Endometrial microvascular endothelial cells (primary cell): ENCODE results near the gene PPP2R2C. TPM values are rescaled to one million over a fixed set of nuclear protein-coding genes. Genes with fewer than 3 reads are reported as not detected.

Experiments
- in situ Hi-C: cut with HindIII; loops from 2 replicates; pipeline ENCODE4 v1.10.0; 2017; ENCODE audit warnings: low sequenced_read_pairs, low pct_unique_long_range_greater_than_20kb; ENCODE audit errors: inconsistent ontology term
- total RNA-seq: library from RNA; depleted of rRNA; stranded (reverse); fragments of >200 nt; gene quantifications from one replicate; pipeline ENCODE4 v1.2.3, GENCODE V29; 2015; ENCODE audit errors: inconsistent ontology term

The PPP2R2C gene
- total RNA-seq, 1 donor from 2014 or later, result not detected

- in situ Hi-C loops, result no loop called here
Observed at GRCh38 chr4:6318206-6318605, 154.2 kb downstream of the PPP2R2C start.

GRCh38 chr4:6316461-6317003, 155.9 kb downstream of the PPP2R2C start:
- in situ Hi-C loops, result no loop called here

- in situ Hi-C loops, result no loop called here
Observed at GRCh38 chr4:6313216-6313615, 159.2 kb downstream of the PPP2R2C start.

DNA sequence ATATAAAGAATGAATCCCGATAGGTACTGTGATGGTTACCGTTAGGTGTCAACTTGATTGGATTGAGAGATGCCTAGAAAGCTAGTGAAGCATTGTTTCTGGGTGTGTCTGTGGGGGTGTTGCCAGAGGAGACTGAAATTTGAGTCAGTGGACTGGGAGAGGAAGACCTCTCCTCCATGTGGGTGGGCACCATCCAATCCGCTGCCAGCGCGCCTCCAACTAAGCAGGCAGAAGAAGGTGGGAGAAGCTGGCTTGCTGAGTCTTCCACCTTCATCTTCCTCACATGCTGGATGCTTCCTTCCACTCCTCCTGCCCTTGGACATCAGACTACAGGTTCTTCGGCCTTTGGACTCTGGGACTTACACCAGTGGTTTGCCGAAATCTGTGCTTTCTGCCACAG, 162.6 kb downstream of the PPP2R2C start:
- in situ Hi-C loops, result no loop called here

DNA sequence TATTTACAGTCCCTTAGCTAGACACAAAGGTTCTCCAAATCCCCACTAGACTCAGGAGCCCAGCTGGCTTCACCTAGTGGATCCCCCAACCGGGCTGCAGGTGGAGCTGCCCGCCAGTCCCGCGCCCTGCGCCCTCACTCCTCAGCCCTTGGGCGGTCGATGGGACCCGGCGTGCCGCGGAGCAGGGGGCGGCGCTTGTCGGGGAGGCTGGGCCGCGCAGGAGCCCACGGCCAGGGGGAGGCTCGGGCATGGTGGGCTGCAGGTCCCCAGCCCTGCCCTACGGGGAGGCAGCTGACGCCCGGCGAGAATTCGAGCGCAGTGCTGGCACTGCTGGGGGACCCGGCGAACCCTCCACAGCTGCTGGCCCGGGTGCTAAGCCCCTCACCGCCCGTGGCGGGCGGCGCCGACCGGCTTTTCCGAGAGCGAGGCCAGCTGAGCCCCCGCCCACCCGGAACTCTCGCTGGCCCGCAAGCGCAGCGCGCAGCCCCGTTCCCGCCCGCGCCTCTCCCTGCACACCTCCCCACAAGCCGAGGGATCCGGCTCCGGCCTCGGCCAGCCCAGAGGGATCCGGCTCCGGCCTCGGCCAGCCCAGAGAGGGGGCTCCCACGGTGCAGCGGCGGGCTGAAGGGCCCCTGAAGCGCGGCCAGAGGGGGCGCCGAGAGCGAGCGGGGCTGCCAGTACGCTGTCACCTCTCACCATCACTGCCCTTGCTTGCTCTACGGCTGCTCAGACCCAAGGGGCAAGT, 163.3 kb downstream of the PPP2R2C start:
- in situ Hi-C loops, result no loop called here

- in situ Hi-C loops, result no loop called here
Observed at GRCh38 chr4:6307891-6308290, 164.5 kb downstream of the PPP2R2C start.

DNA sequence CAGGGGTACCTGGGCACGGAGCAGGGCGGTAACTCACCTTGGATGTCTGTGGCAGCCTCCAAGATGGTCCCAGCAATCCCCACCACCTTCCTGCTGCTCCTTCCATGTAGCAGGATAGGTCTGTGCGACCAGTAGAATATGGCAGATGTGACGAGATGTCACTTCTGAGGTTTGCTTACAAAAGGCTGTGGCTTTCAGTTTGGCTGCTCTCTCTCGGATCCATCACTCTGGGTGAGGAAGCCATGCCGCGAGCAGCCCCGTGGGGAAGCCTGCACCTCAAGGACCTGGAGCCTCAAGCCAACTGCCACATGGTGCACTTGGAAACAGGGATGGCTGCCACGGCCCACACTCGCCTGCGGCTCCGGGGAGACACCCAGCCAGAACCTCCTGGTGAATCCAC, 165.2 kb downstream of the PPP2R2C start:
- in situ Hi-C loops, result no loop called here

GRCh38 chr4:6306299-6306698, 166.1 kb downstream of the PPP2R2C start:
- in situ Hi-C loops, result no loop called here

- in situ Hi-C loops, result no loop called here
Observed at GRCh38 chr4:6303943-6304342, 168.5 kb downstream of the PPP2R2C start.

DNA sequence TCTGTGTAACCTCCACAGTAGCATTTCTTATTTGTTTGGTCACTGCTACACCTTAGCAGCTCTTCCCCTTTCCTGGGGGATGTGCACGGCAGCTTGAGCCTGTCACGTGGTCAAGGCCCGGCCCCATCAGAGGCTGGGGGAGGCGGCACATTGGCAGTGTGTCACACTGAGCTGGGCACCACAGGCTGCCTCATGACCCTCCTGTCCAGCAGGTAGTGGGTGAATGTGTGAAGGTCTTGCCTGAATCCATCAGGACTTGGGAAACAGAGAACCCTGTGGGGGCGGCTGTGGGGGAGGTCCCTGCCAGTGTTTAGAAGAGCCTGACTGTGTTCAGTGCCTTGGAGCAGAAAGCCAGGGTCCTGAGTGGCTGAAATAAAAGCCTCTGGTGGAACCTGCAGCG, 169.5 kb downstream of the PPP2R2C start:
- in situ Hi-C loops, result no loop called here

GRCh38 chr4:6301732-6302442, 170.5 kb downstream of the PPP2R2C start:
- in situ Hi-C loops, result no loop called here

DNA sequence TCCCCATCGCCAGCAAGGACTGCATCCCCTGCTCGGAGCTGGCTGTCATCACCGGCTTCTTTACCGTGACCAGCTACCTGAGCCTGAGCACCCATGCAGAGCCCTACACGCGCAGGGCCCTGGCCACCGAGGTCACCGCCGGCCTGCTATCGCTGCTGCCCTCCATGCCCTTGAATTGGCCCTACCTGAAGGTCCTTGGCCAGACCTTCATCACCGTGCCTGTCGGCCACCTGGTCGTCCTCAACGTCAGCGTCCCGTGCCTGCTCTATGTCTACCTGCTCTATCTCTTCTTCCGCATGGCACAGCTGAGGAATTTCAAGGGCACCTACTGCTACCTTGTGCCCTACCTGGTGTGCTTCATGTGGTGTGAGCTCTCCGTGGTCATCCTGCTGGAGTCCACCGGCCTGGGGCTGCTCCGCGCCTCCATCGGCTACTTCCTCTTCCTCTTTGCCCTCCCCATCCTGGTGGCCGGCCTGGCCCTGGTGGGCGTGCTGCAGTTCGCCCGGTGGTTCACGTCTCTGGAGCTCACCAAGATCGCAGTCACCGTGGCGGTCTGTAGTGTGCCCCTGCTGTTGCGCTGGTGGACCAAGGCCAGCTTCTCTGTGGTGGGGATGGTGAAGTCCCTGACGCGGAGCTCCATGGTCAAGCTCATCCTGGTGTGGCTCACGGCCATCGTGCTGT, 171.2 kb downstream of the PPP2R2C start:
- in situ Hi-C loops, result no loop called here

GRCh38 chr4:6300359-6300758, 172.1 kb downstream of the PPP2R2C start:
- in situ Hi-C loops, result no loop called here

DNA sequence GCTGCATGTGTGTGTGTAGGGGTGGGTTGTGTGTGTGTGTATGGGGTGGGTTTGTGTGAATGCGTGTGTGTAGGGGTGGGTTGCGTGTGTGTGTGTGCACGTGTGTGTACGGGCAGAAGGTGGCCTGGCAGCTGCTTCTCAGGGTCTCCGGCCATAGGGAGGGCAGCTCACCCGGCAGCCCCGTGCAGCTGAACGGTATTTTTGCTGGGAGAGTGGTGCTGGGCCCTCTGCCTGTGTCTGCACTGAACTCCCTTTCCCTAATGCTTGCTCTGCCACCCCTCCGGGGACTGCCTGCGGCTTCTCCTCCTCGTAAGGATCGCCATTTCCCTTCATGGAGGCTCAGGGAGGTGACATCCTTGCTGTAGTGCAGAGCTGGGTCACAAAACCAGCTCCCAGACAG, 172.5 kb downstream of the PPP2R2C start:
- in situ Hi-C loops, result no loop called here

DNA sequence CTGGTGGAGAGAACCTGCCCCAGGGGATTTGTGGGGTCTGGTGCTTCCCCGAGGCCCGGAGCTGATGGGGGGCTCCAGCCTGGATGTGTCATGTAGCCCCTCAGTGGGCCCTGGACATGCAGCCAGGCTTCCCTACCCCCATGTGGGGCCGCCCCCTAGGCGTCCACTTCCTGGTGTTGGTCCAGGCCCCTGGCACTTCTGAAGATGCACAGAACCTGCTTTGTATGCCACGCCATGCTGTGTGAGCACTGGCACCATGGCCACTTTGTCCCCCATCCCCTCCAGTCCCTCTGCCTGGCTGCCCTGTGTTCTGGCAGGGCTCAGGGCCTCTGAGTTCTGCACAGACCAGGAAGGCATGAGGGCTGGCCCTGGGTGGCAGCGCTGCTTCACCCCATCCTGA, 173.6 kb downstream of the PPP2R2C start:
- in situ Hi-C loops, result no loop called here

GRCh38 chr4:6298035-6298434, 174.4 kb downstream of the PPP2R2C start:
- in situ Hi-C loops, result no loop called here

DNA sequence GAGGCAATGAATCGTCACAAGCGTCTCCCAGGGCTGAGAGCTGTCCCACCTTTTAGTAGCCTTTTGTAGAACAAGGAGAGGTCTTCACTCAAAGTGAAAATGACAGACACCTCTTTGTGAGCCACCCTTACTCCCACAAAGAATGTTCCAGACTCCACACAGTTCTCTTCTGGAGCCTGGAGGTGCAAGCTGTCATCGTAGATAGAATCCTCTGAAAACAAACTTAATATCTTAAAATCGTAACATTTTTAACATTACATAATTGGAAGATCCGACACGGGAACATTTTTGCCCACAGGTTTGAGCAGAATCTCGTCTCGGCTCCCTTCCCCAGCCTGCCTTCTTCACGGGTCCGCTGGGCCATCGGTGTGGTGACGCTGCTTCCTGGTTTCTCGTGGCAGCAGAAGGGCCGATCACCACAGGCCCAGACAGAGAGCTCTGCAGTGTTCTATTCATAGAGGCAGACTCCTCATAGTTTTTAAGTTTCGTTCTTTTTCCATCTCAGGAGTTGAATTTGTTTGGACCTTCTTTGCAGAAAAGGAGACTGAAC, 175.1 kb downstream of the PPP2R2C start:
- in situ Hi-C loops, result no loop called here

DNA sequence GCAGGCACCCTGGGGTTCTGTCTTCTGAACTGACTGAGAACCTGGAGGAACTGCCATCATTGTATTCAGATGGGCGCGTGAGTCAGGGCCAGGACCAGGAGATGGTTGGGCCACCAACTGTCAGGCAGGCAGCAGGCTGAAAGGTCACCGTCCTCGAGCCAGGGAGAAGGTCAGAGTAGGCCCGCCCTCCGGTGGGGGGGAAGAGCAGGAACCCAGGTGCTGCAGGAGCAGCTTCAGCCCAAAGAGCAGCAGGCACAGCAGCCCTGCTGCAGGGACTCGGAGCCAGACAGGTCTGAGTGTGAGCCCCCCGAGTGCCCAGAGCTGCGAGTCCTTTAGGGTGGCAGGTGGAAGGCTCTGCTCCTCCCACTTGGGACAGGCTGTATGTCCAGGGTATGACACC, 176.4 kb downstream of the PPP2R2C start:
- in situ Hi-C loops, result no loop called here

- in situ Hi-C loops, result no loop called here
Observed at GRCh38 chr4:6295495-6295894, 176.9 kb downstream of the PPP2R2C start.
